ENCODE data around the gene PROX2. TPM values are rescaled to one million over a fixed set of nuclear protein-coding genes. Genes with fewer than 3 reads are reported as not detected.

PROX2 gene
- total RNA-seq, 1 experiment from 2014 or later, result not detected

GRCh38 chr14:74861734-74862090, 14.2 kb downstream of the PROX2 start:
- no peaks in the 10 kb centered on the region for H3K4me1 ChIP-seq (replicated peaks; ENCODE audit: insufficient read depth)
- H3F3A ChIP-seq (ENCODE audit: insufficient read depth, low read depth), result peaks cover 27% of the 10 kb centered on the region; the same call in 1 of the 2 replicates
- peaks cover 5% of the 10 kb centered on the region; the same call in 1 of the 2 replicates for H3K27me3 ChIP-seq (ENCODE audit: insufficient read depth, low read depth)
- H3K4me3 ChIP-seq, result no peak overlapping the region
- TF ChIP-seq EZH2 (IDR thresholded peaks at IDR 0.05; ENCODE audit: low read depth) (no peak), CTCF (conservative IDR thresholded peaks at IDR 0.05) (no peak)
- POLR2A ChIA-PET (ENCODE audit: unreplicated experiment), result interaction anchor here (0.5 kb wide), 2 partner anchors 84 to 158 kb away, joined by 3 to 4 read pairs; no protein-coding TSS in a partner anchor
- no peak overlapping the region for H3K4me2 ChIP-seq
- H3K36me3 ChIP-seq (ENCODE audit: low read depth), result no peaks in the 10 kb centered on the region
- H3K9me3 ChIP-seq (ENCODE audit: insufficient read depth, low read depth), result no peaks in the 10 kb centered on the region
- no peaks in the 10 kb centered on the region for H3K9me2 ChIP-seq (ENCODE audit: insufficient read depth)
- CTCF ChIA-PET, result interaction anchor here (0.6 to 8.0 kb wide), 14 partner anchors 9 to 471 kb away, joined by 3 to 128 read pairs (median 4); partner anchors contain the start of genes RPS6KL1 and ZC2HC1C
- no peaks in the 10 kb centered on the region for H3K79me2 ChIP-seq (ENCODE audit: low read depth)
- H2AFZ ChIP-seq, result no peak overlapping the region
- TSS peak; percentile 9 for BruUV-seq (replicated peaks)
- no peak for DNase-seq
- no peaks in the 10 kb centered on the region for H4K20me1 ChIP-seq (ENCODE audit: insufficient read depth)
- H3K27ac ChIP-seq, result no peak overlapping the region
- intact Hi-C loops (cut with micrococcal nuclease; ENCODE audit: unreplicated experiment), result loop anchor here (1.0 to 2.0 kb wide), 7 partner anchors 44 to 442 kb away; no protein-coding TSS in a partner anchor

DNA sequence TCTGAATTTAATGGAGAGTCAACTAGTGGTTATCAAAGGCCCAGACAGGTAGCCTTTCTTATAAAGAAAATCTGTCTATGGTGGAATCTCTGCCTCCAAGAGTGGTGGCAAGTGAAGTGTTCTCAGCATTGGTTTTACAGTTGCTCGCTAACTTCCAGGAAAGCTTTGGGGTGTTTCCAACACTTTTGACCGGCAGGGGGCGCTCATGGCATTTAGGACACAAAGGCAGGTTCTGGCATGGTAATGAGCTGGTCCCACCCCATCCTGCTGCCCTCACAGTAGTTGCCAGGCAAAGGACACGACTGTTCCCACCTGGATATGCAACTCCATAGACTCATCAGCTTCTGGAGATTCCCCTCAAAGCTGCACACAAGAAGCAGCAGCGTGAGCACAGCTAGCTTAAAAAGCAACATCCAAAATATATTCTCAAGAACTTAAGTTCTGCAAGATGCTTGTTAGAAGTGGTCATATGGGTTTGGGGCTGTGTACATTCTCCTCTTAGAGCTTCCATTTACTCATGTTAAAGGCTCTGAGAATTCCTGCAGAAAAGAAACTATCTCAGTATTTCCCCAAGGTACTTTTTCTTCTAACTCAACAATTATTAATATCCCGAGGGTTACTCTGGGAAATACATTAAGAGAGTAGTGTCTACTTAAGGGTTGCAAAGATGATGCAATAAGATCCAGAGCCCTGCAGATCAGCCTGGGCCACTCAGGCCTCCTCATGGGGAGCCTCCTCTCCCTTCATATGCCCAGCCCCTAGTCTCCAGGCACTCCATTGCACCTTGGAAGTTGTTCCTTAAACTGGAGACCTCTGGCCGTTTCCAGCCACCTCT, 14.8 kb downstream of the PROX2 start:
- H3F3A ChIP-seq (ENCODE audit: insufficient read depth, low read depth), result peaks cover 27% of the 10 kb centered on the region; the same call in 1 of the 2 replicates
- H3K79me2 ChIP-seq (ENCODE audit: low read depth), result no peaks in the 10 kb centered on the region
- no TSS peak for BruUV-seq (replicated peaks)
- no peak overlapping the region for H3K27ac ChIP-seq
- no peak overlapping the region for H3K4me3 ChIP-seq
- no peaks in the 10 kb centered on the region for H3K9me2 ChIP-seq (ENCODE audit: insufficient read depth)
- DNase-seq, result peak; percentile 73 to 96
- H3K4me2 ChIP-seq, result no peak overlapping the region
- H3K36me3 ChIP-seq (ENCODE audit: low read depth), result no peaks in the 10 kb centered on the region
- H4K20me1 ChIP-seq (ENCODE audit: insufficient read depth), result no peaks in the 10 kb centered on the region
- intact Hi-C loops (cut with micrococcal nuclease; ENCODE audit: unreplicated experiment), result loop anchor here (1.0 to 2.0 kb wide), 7 partner anchors 44 to 442 kb away; no protein-coding TSS in a partner anchor
- H2AFZ ChIP-seq, result no peak overlapping the region
- CTCF ChIA-PET, result interaction anchor here (0.5 to 8.0 kb wide), 43 partner anchors 9 to 1868 kb away, joined by 3 to 128 read pairs (median 4); partner anchors contain the start of genes ABCD4, RPS6KL1 and ZC2HC1C
- H3K9me3 ChIP-seq (ENCODE audit: insufficient read depth, low read depth), result no peaks in the 10 kb centered on the region
- H3K27me3 ChIP-seq (ENCODE audit: insufficient read depth, low read depth), result no peaks in the 10 kb centered on the region
- POLR2A ChIA-PET (ENCODE audit: unreplicated experiment), result interaction anchor here (0.5 to 0.8 kb wide), 5 partner anchors 17 to 434 kb away, joined by 3 to 6 read pairs (median 4); no protein-coding TSS in a partner anchor
- H3K4me1 ChIP-seq (replicated peaks; ENCODE audit: insufficient read depth), result peaks cover 5% of the 10 kb centered on the region; the same call in 1 of the 2 replicates
- TF ChIP-seq EZH2 (IDR thresholded peaks at IDR 0.05; ENCODE audit: low read depth) (no peak), CTCF (conservative IDR thresholded peaks at IDR 0.05) (peak; percentile 99)

- H3K36me3 ChIP-seq (ENCODE audit: low read depth), result no peaks in the 10 kb centered on the region
- intact Hi-C loops (cut with micrococcal nuclease; ENCODE audit: unreplicated experiment), result loop anchor here (2.0 kb wide), 1 partner anchor 251 kb away; no protein-coding TSS in a partner anchor
- H3F3A ChIP-seq (ENCODE audit: insufficient read depth, low read depth), result peaks cover 27% of the 10 kb centered on the region; the same call in 1 of the 2 replicates
- H3K79me2 ChIP-seq (ENCODE audit: low read depth), result no peaks in the 10 kb centered on the region
- H3K4me2 ChIP-seq, result no peak overlapping the region
- H3K27me3 ChIP-seq (ENCODE audit: insufficient read depth, low read depth), result no peaks in the 10 kb centered on the region
- no peak overlapping the region for H3K27ac ChIP-seq
- no peak overlapping the region for H2AFZ ChIP-seq
- H3K9me3 ChIP-seq (ENCODE audit: insufficient read depth, low read depth), result no peaks in the 10 kb centered on the region
- DNase-seq, result no peak
- no peaks in the 10 kb centered on the region for H3K9me2 ChIP-seq (ENCODE audit: insufficient read depth)
- CTCF ChIA-PET, result interaction anchor here (0.5 to 8.0 kb wide), 16 partner anchors 10 to 1123 kb away, joined by 3 to 128 read pairs (median 6); partner anchors contain the start of gene RPS6KL1
- no peaks in the 10 kb centered on the region for H4K20me1 ChIP-seq (ENCODE audit: insufficient read depth)
- POLR2A ChIA-PET (ENCODE audit: unreplicated experiment), result no interaction called here
- TF ChIP-seq CTCF (conservative IDR thresholded peaks at IDR 0.05) (no peak), EZH2 (IDR thresholded peaks at IDR 0.05; ENCODE audit: low read depth) (no peak)
- BruUV-seq (replicated peaks), result no TSS peak
- H3K4me3 ChIP-seq, result no peak overlapping the region
- H3K4me1 ChIP-seq (replicated peaks; ENCODE audit: insufficient read depth), result peaks cover 8% of the 10 kb centered on the region; the same call in 1 of the 2 replicates
Measured at GRCh38 chr14:74859757-74860552, 16.0 kb downstream of the PROX2 start.
